MM.1S (cell line): ENCODE results near the gene ANGPTL3.

ENCODE experiments used
- EZH2 ChIP-seq: fragments of 300-600 bp; sonication (generic); optimal IDR thresholded peaks from 2 replicates; pipeline ENCODE3; 2017; ENCODE audit warnings: low read depth, mild to moderate bottlenecking, antibody characterized with exemption, low read length, mixed read lengths
- EZH2phosphoT487 ChIP-seq: fragments of 300-600 bp; sonication (generic); IDR thresholded peaks from 2 replicates; pipeline ENCODE4 v1.6.1; 2018; ENCODE audit warnings: antibody characterized with exemption, low read length
- TF ChIP-seq, protein P1 (sequence below): fragments of 300-600 bp; sonication (generic); IDR thresholded peaks from 2 replicates; pipeline ENCODE4 v1.5.1; 2016; ENCODE audit warnings: antibody characterized with exemption, low read length, mixed read lengths

DNA sequence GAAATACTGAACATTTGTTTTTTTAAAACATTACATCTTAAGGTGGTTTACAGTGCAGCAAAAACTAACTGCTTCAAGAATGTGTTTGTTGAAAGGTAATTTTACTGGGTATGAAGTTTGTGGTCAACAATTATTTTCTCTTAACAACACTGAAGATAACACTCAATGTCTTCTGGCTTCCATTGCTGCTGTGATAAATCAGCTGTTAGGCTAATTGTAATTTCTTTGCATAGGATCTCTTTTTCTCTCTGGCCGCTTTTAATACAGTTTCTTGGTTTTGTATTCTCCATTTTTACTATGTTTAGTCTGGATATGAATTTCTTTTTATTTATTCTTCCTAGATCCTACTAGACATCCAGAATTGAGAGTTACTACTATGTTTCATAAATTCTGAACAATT, 46.0 kb downstream of the ANGPTL3 start:
- TF ChIP-seq, protein P1, sequence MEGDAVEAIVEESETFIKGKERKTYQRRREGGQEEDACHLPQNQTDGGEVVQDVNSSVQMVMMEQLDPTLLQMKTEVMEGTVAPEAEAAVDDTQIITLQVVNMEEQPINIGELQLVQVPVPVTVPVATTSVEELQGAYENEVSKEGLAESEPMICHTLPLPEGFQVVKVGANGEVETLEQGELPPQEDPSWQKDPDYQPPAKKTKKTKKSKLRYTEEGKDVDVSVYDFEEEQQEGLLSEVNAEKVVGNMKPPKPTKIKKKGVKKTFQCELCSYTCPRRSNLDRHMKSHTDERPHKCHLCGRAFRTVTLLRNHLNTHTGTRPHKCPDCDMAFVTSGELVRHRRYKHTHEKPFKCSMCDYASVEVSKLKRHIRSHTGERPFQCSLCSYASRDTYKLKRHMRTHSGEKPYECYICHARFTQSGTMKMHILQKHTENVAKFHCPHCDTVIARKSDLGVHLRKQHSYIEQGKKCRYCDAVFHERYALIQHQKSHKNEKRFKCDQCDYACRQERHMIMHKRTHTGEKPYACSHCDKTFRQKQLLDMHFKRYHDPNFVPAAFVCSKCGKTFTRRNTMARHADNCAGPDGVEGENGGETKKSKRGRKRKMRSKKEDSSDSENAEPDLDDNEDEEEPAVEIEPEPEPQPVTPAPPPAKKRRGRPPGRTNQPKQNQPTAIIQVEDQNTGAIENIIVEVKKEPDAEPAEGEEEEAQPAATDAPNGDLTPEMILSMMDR: no peak
- TF ChIP-seq EZH2 (no peak), EZH2phosphoT487 (no peak)
